HCT116 (cell line): Measurements from ENCODE around the gene ASPHD2. TPM values are rescaled to one million over a fixed set of nuclear protein-coding genes. Genes with fewer than 3 reads are reported as not detected.

ENCODE experiments used
- ATAC-seq: fragments of 200-7000 bp; cut with Tn5 transposase; 2 replicates; pipeline ENCODE4 v1.9.1; 2020; ENCODE audit warnings: mild to moderate bottlenecking, moderate library complexity
- BruUV-seq: library from RNA; stranded (reverse); fragments of 400-500 nt; replicated peaks from 2 replicates; lab custom pipeline; 2021; lab: Mats Ljungman, UMichigan
- CTCF ChIA-PET: fragments of 300-600 bp; sonication (Branson Sonifier 250); formaldehyde crosslinking; loops from one replicate; lab custom pipeline; 2021; ENCODE audit warnings: antibody characterized with exemption; lab: Charles Lee
- POLR2A ChIA-PET: fragments of 300-600, 350-600 bp; sonication (Branson Sonifier 250); formaldehyde crosslinking; loops from one replicate; lab custom pipeline; 2021; ENCODE audit warnings: antibody characterized with exemption; lab: Charles Lee
- RAD21 ChIA-PET, 2 experiments: fragments of 300-600 bp; sonication (Branson Sonifier 250); formaldehyde crosslinking; loops; one replicate each; lab custom pipeline; 2023; ENCODE audit warnings: low total read pairs in 2 of 2; ENCODE audit not compliant: uncharacterized antibody in 2 of 2, unreplicated experiment in 2 of 2, low non-redundant PET in 1 of 2; lab: Charles Lee
- DNase-seq: peaks from one replicate; pipeline ENCODE4 v3.0.0-alpha.2; 2010; ENCODE audit warnings: low read depth, low spot score
- H2AFZ ChIP-seq: fragments of 200-600 bp; shearing (Covaris generic), sonication (generic); 2 replicates; pipeline ENCODE4 v1.6.1; 2017; ENCODE audit warnings: low read depth, mixed run types, mixed read lengths, antibody characterized with exemption, low read length; ENCODE audit not compliant: poor library complexity, severe bottlenecking
- H3K27ac ChIP-seq: 2 replicates; pipeline ENCODE4 v1.5.1; 2012; ENCODE audit warnings: low read depth, low read length
- H3K27me3 ChIP-seq: fragments of 200-600 bp; sonication (generic); 2 replicates; pipeline ENCODE4 v1.6.1; 2016; ENCODE audit warnings: mixed run types, low read length, mixed read lengths; ENCODE audit not compliant: insufficient read depth
- H3K36me3 ChIP-seq, 2 experiments: fragments of 200-500 bp in 1 of 2; fragments of 200-600 bp in 1 of 2; sonication (Bioruptor generic) in 1 of 2; sonication (generic) in 1 of 2; 2 replicates each; pipeline versions ENCODE4 v1.5.1 to v1.6.1; 2014 to 2016; ENCODE audit warnings: low read length in 2 of 2, inconsistent platforms in 1 of 2, mixed read lengths in 1 of 2, mixed run types in 1 of 2; ENCODE audit not compliant: insufficient read depth in 2 of 2, control insufficient read depth in 1 of 2
- H3K4me1 ChIP-seq, 2 experiments: fragments of 200-600 bp in 1 of 2; sonication (generic) in 1 of 2; 2 replicates each; pipeline versions ENCODE4 v1.5.1 to v1.6.1; 2012 to 2017; ENCODE audit warnings: low read length in 2 of 2, inconsistent platforms in 1 of 2, mild to moderate bottlenecking in 1 of 2, mixed read lengths in 1 of 2, mixed run types in 1 of 2, moderate library complexity in 1 of 2; ENCODE audit not compliant: insufficient read depth in 2 of 2, control insufficient read depth in 1 of 2
- H3K4me2 ChIP-seq: fragments of 200-600 bp; sonication (generic); 2 replicates; pipeline ENCODE4 v1.6.1; 2017; ENCODE audit warnings: mixed run types, low read length, mixed read lengths
- H3K4me3 ChIP-seq, 2 experiments: fragments of 200-600 bp in 1 of 2; sonication (generic) in 1 of 2; replicated peaks in 1 of 2; 2 replicates each; pipeline ENCODE4 v1.5.1; 2011 to 2016; ENCODE audit warnings: low read length in 2 of 2, control low read depth in 1 of 2, low read depth in 1 of 2, mild to moderate bottlenecking in 1 of 2, mixed read lengths in 1 of 2, mixed run types in 1 of 2
- H3K79me2 ChIP-seq: fragments of 200-600 bp; sonication (generic); 2 replicates; pipeline ENCODE4 v1.6.1; 2017; ENCODE audit warnings: mild to moderate bottlenecking, mixed run types, low read length, moderate library complexity, mixed read lengths; ENCODE audit not compliant: insufficient read depth
- H3K9ac ChIP-seq: fragments of 200-600 bp; sonication (generic); 2 replicates; pipeline ENCODE4 v1.6.1; 2016; ENCODE audit warnings: low read length, mixed read lengths
- H3K9me2 ChIP-seq: fragments of 200-600 bp; sonication (generic), shearing (Covaris generic); 2 replicates; pipeline ENCODE4 v1.6.1; 2017; ENCODE audit warnings: mixed run types, mild to moderate bottlenecking, moderate library complexity; ENCODE audit not compliant: insufficient read depth
- H3K9me3 ChIP-seq, 2 experiments: fragments of 200-500 bp in 1 of 2; fragments of 200-600 bp in 1 of 2; sonication (Bioruptor generic) in 1 of 2; sonication (generic) in 1 of 2; 2 replicates each; pipeline ENCODE4 v1.6.1; 2014 to 2017; ENCODE audit warnings: low read length in 2 of 2, mixed read lengths in 2 of 2, inconsistent platforms in 1 of 2, low read depth in 1 of 2, mild to moderate bottlenecking in 1 of 2, mixed run types in 1 of 2, moderate library complexity in 1 of 2; ENCODE audit not compliant: control insufficient read depth in 1 of 2, insufficient read depth in 1 of 2
- H4K20me1 ChIP-seq: fragments of 200-600 bp; sonication (generic), shearing (Covaris generic); 2 replicates; pipeline ENCODE4 v1.6.1; 2017; ENCODE audit warnings: mixed run types, mild to moderate bottlenecking, moderate library complexity; ENCODE audit not compliant: insufficient read depth
- ATF3 ChIP-seq: IDR thresholded peaks from 2 replicates; pipeline ENCODE4 v1.6.1; 2012
- EGR1 ChIP-seq: IDR thresholded peaks from 2 replicates; pipeline ENCODE4 v1.6.1; 2012; ENCODE audit warnings: low read depth
- EZH2 ChIP-seq: fragments of 200-600 bp; sonication (generic); IDR thresholded peaks from 2 replicates; pipeline ENCODE4 v1.6.1; 2017; ENCODE audit warnings: antibody characterized with exemption, mixed run types
- POLR2A ChIP-seq: IDR thresholded peaks from 2 replicates; pipeline ENCODE4 v1.7.0; 2011; ENCODE audit warnings: borderline replicate concordance; ENCODE audit not compliant: insufficient read depth, insufficient read length; ENCODE audit errors: extremely low read depth
- REST ChIP-seq: IDR thresholded peaks from 2 replicates; pipeline ENCODE4 v1.6.1; 2012; ENCODE audit warnings: low read depth
- TCF7L2 ChIP-seq: IDR thresholded peaks from 2 replicates; pipeline ENCODE4 v1.7.0; 2011; ENCODE audit warnings: borderline replicate concordance, inconsistent platforms; ENCODE audit not compliant: insufficient read depth, insufficient read length; ENCODE audit errors: extremely low read depth
- intact Hi-C: fragments of 100-400 bp; cut with micrococcal nuclease; formaldehyde crosslinking; loops from 2 replicates; pipeline ENCODE4 v1.10.0; 2022
- total RNA-seq: library from RNA; stranded (reverse); gene quantifications from one replicate; pipeline ENCODE4 v1.2.1, GENCODE V29; 2021; ENCODE audit not compliant: unreplicated experiment

Gene ASPHD2
- total RNA-seq, 1 experiment from 2014 or later = 4.1 TPM

- Histone ChIP-seq H3K4me1 (no peaks in the 10 kb centered on the region; a peak in 1 of 4 replicates), H3K79me2 (no peaks in the 10 kb centered on the region), H4K20me1 (no peaks in the 10 kb centered on the region), H2AFZ (no peak overlapping the region), H3K4me2 (no peak overlapping the region), H3K4me3 (no peak overlapping the region), H3K27ac (no peak overlapping the region), H3K9me3 (no peaks in the 10 kb centered on the region), H3K9ac (no peak overlapping the region), H3K9me2 (no peaks in the 10 kb centered on the region), H3K36me3 (peaks cover 0 to 6% of the 10 kb centered on the region in 2 experiments; a peak in 1 of 4 replicates), H3K27me3 (no peaks in the 10 kb centered on the region)
- CTCF ChIA-PET = interaction anchor here (0.6 kb wide), 1 partner anchor 1634 kb away, joined by 3 read pairs; no protein-coding TSS in a partner anchor
- TF ChIP-seq EGR1 (no peak), TCF7L2 (no peak), ATF3 (no peak), EZH2 (no peak), REST (no peak), POLR2A (no peak)
- RAD21 ChIA-PET = no interaction called here
- intact Hi-C loops = no loop called here
- POLR2A ChIA-PET = no interaction called here
- no TSS peak for BruUV-seq
- ATAC-seq (no peak), DNase-seq (no peak)
Observed at GRCh38 chr22:26436903-26437515, 7.9 kb downstream of the ASPHD2 start.
